Measurements from ENCODE around the gene CTXN1.

- TF ChIP-seq, protein P1, sequence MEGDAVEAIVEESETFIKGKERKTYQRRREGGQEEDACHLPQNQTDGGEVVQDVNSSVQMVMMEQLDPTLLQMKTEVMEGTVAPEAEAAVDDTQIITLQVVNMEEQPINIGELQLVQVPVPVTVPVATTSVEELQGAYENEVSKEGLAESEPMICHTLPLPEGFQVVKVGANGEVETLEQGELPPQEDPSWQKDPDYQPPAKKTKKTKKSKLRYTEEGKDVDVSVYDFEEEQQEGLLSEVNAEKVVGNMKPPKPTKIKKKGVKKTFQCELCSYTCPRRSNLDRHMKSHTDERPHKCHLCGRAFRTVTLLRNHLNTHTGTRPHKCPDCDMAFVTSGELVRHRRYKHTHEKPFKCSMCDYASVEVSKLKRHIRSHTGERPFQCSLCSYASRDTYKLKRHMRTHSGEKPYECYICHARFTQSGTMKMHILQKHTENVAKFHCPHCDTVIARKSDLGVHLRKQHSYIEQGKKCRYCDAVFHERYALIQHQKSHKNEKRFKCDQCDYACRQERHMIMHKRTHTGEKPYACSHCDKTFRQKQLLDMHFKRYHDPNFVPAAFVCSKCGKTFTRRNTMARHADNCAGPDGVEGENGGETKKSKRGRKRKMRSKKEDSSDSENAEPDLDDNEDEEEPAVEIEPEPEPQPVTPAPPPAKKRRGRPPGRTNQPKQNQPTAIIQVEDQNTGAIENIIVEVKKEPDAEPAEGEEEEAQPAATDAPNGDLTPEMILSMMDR (IDR thresholded peaks at IDR 0.05), result no peak
- no peak for TF ChIP-seq POLR2A (IDR thresholded peaks at IDR 0.05)
Measured at GRCh38 chr19:7894612-7895309, 31.2 kb downstream of the CTXN1 start.

Measured in vagina (tissue), 2 donors.